Transverse colon (tissue), 3 donors: ENCODE results near the gene ANKS1A.

Experiments used
- CTCF ChIP-seq, 5 experiments: fragments of 200-600 bp in 3 of 5; fragments of 450-650 bp in 2 of 5; sonication (generic) in 3 of 5; IDR thresholded peaks; 1 replicate in 2 of 5; 2 replicates in 3 of 5; pipeline ENCODE4 v1.5.1; 2016 to 2017; ENCODE audit warnings: antibody characterized with exemption in 5 of 5, inconsistent platforms in 3 of 5, mild to moderate bottlenecking in 2 of 5, moderate library complexity in 1 of 5
- POLR2A ChIP-seq: fragments of 450-650 bp; IDR thresholded peaks from one replicate; pipeline ENCODE4 v1.6.1; 2016; ENCODE audit warnings: antibody characterized with exemption, mild to moderate bottlenecking, moderate library complexity

DNA sequence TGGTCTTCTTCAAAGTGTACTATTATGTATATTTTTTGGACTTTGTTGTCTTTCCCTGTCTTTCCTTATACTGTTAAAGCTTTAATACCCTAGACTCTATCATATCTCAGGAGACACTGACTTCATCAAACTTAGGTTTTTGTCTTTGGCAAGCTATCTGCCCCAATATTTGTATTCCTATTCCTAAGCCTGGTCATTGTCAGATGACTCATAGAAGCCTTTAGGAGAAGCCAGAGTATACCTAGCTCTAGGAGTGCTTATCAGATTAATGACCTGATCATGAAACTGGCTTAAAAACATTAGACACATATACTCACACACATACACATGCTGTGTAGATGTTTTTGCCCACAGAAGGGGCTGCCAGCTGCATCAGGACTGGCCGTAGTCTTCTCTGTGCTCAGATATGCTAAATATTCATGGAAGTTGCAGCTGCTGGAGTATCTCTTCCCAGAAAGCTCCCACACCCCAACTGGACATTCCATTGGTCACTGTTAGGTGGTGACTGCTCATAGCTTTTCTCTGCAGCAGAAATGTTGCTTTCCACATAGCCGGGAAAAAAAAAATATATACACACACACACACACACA lies 102.0 kb downstream of the ANKS1A start:
- TF ChIP-seq CTCF (IDR thresholded peaks at IDR 0.05), result no peak
- TF ChIP-seq POLR2A, result no peak
